ENCODE results near the gene DIAPH3.

Gene DIAPH3

DNA sequence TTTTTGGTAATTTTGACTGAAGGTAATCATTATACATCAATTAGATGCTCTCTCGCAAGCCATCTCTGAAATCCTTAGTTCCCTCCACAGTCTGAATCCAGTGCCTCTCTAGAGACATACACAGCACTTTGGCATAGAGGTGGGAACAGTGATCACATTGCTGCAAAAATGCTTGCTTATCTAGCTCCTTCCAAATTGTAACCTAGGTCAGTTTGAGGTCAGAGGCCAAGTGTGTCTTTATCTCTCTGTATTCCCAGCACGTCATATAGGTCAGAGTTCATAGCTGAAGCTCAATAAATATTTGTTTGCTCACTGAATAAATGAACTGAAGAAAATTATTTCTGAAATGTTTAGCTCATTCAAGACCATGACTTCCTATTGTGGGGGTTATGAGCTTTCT lies 462.5 kb downstream of the DIAPH3 start:
- Histone ChIP-seq H3K4me2 (ENCODE audit: low read length) (no peak overlapping the region), H3K27me3 (ENCODE audit: low read depth, low read length) (no peaks in the 10 kb centered on the region), H3K4me1 (ENCODE audit: low read length) (peaks cover 20% of the 10 kb centered on the region), H3K9ac (ENCODE audit: low read length) (no peak overlapping the region), H2AFZ (ENCODE audit: low read depth, low read length) (no peak overlapping the region), H4K20me1 (ENCODE audit: insufficient read depth, low read length) (no peaks in the 10 kb centered on the region), H3K79me2 (ENCODE audit: low read length) (no peaks in the 10 kb centered on the region), H3K36me3 (replicated peaks; ENCODE audit: low read depth, low read length) (no peaks in the 10 kb centered on the region), H3K27ac (ENCODE audit: low read length) (no peak overlapping the region), H3K4me3 (ENCODE audit: low read length) (no peak overlapping the region), H3K9me3 (ENCODE audit: insufficient read depth, low read length) (no peaks in the 10 kb centered on the region)
- TF ChIP-seq, protein P1, sequence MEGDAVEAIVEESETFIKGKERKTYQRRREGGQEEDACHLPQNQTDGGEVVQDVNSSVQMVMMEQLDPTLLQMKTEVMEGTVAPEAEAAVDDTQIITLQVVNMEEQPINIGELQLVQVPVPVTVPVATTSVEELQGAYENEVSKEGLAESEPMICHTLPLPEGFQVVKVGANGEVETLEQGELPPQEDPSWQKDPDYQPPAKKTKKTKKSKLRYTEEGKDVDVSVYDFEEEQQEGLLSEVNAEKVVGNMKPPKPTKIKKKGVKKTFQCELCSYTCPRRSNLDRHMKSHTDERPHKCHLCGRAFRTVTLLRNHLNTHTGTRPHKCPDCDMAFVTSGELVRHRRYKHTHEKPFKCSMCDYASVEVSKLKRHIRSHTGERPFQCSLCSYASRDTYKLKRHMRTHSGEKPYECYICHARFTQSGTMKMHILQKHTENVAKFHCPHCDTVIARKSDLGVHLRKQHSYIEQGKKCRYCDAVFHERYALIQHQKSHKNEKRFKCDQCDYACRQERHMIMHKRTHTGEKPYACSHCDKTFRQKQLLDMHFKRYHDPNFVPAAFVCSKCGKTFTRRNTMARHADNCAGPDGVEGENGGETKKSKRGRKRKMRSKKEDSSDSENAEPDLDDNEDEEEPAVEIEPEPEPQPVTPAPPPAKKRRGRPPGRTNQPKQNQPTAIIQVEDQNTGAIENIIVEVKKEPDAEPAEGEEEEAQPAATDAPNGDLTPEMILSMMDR (IDR thresholded peaks at IDR 0.05; ENCODE audit: low read depth, low read length) = no peak
- no peak for TF ChIP-seq EZH2phosphoT487 (IDR thresholded peaks at IDR 0.05; ENCODE audit: low read depth)

DNA sequence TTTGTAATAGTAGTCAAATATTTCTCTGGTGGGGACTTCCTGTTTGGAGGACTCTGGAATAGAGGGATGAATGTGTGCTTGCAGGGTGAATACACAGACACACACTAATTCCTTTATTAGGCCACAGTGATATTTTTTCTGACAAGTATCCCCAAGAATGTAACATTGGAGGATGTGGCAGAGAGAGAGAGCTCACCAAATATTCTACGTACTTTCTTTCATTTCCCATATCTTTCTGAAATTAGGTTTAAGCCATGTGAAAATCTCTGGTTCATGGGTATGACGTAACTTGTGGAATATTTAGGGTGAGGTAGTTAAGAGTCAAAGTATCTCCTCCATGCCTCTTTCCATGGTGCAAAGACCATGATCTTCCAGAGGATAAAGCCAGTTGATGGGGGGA lies 463.4 kb downstream of the DIAPH3 start:
- Histone ChIP-seq H2AFZ (ENCODE audit: low read depth, low read length) (no peak overlapping the region), H4K20me1 (ENCODE audit: insufficient read depth, low read length) (no peaks in the 10 kb centered on the region), H3K27ac (ENCODE audit: low read length) (no peak overlapping the region), H3K27me3 (ENCODE audit: low read depth, low read length) (no peaks in the 10 kb centered on the region), H3K4me3 (ENCODE audit: low read length) (no peak overlapping the region), H3K9ac (ENCODE audit: low read length) (no peak overlapping the region), H3K9me3 (ENCODE audit: insufficient read depth, low read length) (no peaks in the 10 kb centered on the region), H3K4me2 (ENCODE audit: low read length) (no peak overlapping the region), H3K79me2 (ENCODE audit: low read length) (no peaks in the 10 kb centered on the region), H3K4me1 (ENCODE audit: low read length) (peaks cover 10% of the 10 kb centered on the region), H3K36me3 (replicated peaks; ENCODE audit: low read depth, low read length) (no peaks in the 10 kb centered on the region)
- TF ChIP-seq, protein P1 (IDR thresholded peaks at IDR 0.05; ENCODE audit: low read depth, low read length) = no peak
- no peak for TF ChIP-seq EZH2phosphoT487 (IDR thresholded peaks at IDR 0.05; ENCODE audit: low read depth)

DNA sequence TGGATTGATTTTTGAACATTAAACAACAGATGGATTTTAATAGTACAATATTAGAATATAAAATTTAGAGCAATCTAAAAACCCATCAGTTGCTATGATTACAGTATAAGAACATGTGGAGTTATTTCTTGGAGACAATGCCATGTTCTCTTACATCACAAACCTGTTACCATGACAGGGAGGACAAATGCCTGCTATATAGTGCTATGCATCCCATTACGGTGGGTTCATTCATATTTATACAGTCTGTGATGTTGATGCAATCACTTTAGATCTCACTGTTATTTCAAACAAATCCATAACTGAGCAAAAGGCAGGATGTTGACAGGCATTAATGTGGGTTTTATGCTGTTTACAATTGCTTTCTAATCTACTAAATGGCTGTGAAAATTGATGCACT lies 467.5 kb downstream of the DIAPH3 start:
- Histone ChIP-seq H4K20me1 (ENCODE audit: insufficient read depth, low read length) (no peaks in the 10 kb centered on the region), H3K9me3 (ENCODE audit: insufficient read depth, low read length) (no peaks in the 10 kb centered on the region), H3K27ac (ENCODE audit: low read length) (no peak overlapping the region), H3K27me3 (ENCODE audit: low read depth, low read length) (no peaks in the 10 kb centered on the region), H3K36me3 (replicated peaks; ENCODE audit: low read depth, low read length) (no peaks in the 10 kb centered on the region), H3K4me3 (ENCODE audit: low read length) (no peak overlapping the region), H3K79me2 (ENCODE audit: low read length) (no peaks in the 10 kb centered on the region), H3K9ac (ENCODE audit: low read length) (no peak overlapping the region), H2AFZ (ENCODE audit: low read depth, low read length) (no peak overlapping the region), H3K4me1 (ENCODE audit: low read length) (peaks cover 6% of the 10 kb centered on the region), H3K4me2 (ENCODE audit: low read length) (no peak overlapping the region)
- TF ChIP-seq EZH2phosphoT487 (IDR thresholded peaks at IDR 0.05; ENCODE audit: low read depth) = no peak
- TF ChIP-seq, protein P1 (IDR thresholded peaks at IDR 0.05; ENCODE audit: low read depth, low read length) = no peak

- Histone ChIP-seq H3K36me3 (replicated peaks; ENCODE audit: low read depth, low read length) (no peaks in the 10 kb centered on the region), H3K9ac (ENCODE audit: low read length) (no peak overlapping the region), H3K79me2 (ENCODE audit: low read length) (no peaks in the 10 kb centered on the region), H3K4me2 (ENCODE audit: low read length) (no peak overlapping the region), H3K4me1 (ENCODE audit: low read length) (peaks cover 10% of the 10 kb centered on the region), H3K27me3 (ENCODE audit: low read depth, low read length) (no peaks in the 10 kb centered on the region), H3K9me3 (ENCODE audit: insufficient read depth, low read length) (no peaks in the 10 kb centered on the region), H3K4me3 (ENCODE audit: low read length) (no peak overlapping the region), H3K27ac (ENCODE audit: low read length) (no peak overlapping the region), H2AFZ (ENCODE audit: low read depth, low read length) (no peak overlapping the region), H4K20me1 (ENCODE audit: insufficient read depth, low read length) (no peaks in the 10 kb centered on the region)
- TF ChIP-seq EZH2phosphoT487 (IDR thresholded peaks at IDR 0.05; ENCODE audit: low read depth) = no peak
- TF ChIP-seq, protein P1 (IDR thresholded peaks at IDR 0.05; ENCODE audit: low read depth, low read length) = no peak
Observed at GRCh38 chr13:59691501-59692066, 472.1 kb downstream of the DIAPH3 start.

All from OCI-LY3 (cell line).